Stimulated activated CD8-positive, alpha-beta memory T cell treated with anti-CD3 and anti-CD28 coated beads, Interleukin-15, amount 100 ng/mL, for 24 hours (primary cell): ENCODE results near the gene GALNT10.

Experiments
- DNase-seq: peaks from one replicate; pipeline ENCODE4 v3.0.0-alpha.2; 2020; ENCODE audit warnings: low read depth

GALNT10 gene

DNA sequence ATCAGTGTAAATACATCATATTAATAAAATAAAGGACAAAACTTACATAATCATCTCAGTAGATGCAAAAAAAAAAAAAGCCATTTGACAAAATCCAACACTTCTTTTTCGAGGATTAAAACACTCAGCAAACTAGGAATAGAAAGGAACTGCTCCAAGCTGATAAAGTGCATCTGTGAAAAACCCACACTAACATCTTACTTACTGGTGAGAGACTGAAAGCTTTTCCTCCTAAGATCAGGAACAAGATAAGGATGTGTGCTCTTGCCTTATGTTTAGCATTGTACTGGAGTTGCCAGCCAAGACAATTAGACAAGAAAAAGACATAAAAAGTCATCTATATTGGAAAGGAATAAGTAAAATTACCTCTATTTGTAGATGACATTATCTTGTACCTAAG, 135.0 kb downstream of the GALNT10 start:
- DNase-seq = no peak

DNA sequence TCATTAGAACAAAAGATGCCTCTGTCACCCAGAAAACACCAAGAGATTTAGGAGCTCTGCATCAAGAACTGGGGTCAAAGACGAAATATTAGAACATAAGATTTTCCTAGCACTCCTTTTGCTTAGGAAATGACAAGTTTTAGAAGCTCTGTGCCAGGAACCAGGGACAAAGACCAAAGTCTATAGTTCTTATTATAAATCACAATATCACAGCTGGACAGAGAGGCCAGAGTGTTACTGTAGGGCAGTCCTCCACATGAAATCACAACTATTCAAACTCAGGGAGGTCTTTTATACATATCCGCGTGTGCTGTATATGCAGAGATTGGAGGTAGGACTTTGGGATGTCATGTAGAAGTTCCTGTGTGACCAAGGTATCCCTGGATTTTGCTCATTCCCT, 138.5 kb downstream of the GALNT10 start:
- no peak for DNase-seq

DNA sequence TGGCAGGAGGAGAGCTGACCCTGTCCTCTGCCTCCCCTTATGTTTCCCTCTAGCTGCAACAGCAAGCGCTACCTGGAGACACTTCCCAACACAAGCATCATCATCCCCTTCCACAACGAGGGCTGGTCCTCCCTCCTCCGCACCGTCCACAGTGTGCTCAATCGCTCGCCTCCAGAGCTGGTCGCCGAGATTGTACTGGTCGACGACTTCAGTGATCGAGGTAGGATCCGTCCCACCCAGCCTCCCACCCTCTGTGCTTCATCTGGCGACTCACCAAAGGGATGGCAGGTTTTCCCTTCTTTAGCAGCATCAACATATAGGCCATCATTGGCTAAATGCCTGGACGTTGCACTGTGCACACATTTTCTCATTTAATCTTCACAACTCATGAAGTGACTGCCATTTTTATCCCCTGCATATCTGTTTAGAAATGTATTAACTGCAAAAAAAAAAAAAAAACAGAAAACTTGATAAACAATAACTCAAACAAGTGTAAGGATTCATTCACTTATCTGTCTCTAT, 139.0 kb downstream of the GALNT10 start:
- DNase-seq = no peak

DNA sequence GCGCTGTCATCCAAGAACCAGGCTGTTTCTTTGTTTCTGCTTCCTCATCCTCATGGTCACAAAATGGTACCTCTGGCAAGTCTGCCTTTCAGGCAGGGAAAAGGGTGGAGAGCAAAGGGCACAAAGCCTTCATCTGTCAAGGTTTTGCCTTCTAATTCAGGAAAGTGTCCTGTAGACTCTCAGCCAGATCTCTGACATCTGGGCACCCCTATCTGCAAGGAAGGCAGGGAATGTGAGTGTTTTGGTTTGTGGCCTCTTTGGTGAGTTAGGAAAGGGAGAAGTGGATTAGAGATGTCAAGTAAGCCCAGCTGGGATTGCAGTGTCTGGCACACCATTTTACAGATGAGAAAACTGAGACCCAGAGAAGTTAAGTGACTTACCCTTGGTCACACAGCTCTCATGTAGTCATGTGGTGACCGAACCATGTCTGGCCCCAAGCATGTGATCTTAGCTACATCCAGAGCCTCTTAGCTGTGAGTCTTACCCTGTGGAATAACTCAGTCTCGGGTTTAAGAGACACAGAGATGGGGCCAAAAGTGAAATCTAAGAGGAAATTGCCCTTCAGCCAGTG, 139.6 kb downstream of the GALNT10 start:
- DNase-seq = no peak

DNA sequence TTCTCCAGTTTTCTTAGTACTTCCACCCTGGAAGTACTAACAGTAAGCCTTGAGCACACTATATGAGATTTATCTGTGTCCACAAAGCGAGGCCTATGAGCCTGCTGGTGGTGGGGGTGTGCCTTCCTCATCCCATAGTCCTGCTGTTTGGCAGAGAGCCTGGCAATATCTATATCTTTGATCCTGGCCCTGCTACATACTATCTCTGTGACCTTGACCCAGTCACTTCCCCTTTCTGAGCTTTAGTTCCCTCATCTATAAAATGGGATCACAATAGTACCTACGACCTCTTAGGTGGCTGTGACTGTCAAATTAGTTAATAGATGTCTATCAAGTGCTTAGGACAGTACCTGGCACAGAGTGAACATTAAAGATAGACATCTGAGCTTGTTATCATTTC, 140.7 kb downstream of the GALNT10 start:
- DNase-seq = no peak

DNA sequence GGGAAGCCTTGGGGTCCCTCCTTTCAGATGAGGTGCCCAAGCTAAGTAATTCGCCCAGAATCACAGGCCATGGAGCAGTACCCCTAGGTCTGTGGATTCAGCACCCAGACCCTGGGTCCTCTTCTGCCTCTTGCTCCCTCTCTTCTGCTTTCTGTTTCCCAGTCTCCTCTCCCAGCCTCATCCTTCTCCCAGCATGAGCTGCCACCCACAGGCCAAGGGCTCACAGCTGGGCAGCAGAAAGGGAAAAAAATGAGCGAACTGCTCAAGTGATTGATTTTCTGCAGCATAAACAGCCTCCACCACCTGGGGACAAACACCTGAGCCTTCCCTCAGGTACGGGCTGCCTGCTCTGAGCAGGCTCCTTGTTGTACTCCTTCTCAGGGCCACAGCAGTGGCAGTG, 141.4 kb downstream of the GALNT10 start:
- DNase-seq = no peak

DNA sequence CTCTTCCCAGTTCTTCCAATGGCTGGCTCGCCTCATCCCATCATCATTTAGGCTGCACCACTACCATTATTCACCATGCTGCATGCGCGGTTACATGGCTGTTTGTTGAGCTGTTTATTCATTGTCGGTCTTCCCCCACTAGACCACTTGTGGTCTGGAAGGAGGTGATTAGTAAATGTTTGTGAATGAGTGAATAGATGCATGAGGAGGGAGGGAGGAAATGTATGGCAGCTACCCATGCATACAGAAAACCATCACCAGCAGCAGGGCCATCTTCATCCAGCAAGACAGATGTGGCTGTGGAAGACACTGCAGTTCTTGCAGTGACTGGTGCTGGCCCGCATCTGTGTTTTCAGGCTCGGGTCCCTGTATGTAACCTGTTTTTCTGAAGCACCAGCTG, 141.9 kb downstream of the GALNT10 start:
- DNase-seq = no peak

DNA sequence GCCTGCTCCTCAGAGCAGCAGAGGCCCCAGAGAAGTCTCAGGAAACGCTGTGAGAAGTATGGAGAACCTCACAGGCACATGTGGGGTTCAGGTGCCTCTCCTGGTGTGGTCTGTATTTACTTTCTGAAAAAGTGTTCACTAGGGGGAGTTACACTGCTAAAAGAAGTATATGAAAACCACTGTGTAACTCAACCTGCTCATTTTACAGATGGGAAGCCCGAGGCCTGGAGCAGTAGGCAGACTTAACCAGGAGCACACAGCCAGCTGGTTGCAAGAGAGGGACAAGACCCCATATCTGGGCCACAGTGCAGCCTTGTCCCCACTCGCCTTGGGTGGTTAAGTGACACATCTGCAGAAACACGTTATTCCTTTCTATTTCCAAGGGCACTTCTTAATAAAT, 142.5 kb downstream of the GALNT10 start:
- no peak for DNase-seq

DNA sequence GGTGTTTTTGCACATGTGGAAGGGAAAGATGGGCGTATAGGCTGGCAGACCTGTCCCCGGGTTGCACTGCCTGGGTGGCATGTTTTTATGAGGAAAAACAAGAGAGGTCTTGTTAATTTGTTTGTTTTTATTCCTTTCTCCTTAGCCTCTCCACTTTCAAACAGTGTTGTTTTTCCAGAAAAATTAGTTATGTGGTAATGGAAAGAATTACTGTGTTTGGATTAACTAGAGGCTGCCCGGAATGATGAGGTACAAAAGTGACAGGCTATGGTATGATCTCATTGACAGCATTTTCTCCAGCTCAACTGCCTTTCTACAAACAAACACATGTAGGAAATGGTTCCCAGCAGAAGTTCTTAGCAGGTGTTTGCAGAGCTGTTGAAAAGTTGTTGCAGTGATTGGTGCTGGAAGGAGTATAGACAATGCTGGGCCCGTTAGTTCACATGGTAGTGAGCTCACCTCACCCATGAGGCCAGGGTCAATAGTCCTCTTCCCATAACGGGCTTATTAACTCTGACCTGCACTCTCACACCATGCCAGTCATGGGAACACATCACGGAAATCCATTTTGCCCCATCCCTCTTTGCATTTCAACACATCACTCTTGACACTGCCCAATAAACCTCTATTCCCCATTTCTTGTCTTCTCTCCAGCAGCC, 144.0 kb downstream of the GALNT10 start:
- no peak for DNase-seq

DNA sequence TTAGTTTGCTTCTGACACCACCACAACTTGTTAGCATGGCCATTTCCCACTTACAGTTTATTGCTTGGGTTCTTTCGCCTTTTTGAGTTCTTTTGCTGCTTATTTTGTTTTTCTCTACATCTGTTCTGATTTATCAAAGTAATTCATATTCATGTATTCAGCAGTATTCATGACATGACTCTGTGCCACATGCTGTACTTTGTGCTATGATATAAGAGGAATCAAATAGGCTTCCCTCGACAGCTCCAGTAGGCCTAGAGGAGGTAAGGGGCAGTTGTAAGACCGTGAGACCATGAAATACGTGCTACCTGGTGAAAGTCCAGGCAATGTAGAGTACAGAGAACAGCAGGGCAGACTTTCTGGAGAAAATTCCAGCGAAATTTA, 144.5 kb downstream of the GALNT10 start:
- no peak for DNase-seq

DNA sequence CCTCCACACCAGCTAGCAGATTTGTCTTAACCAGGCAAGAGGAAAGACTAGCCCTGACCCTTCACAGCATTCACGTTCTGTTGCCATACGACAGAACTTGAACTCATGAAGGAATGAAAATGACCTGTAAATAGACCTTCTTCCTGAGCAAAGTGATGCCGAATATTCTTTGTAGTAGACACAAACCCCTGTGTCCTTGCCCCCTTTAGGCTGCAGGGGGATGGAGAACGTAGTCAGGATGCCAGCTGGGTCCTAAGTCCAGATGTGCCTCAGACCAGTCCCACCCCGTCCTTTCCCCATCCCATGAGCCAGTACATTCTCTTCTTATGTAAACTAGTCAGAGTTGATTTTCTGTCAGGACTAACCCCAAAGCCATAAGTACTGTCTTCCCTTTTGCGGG, 151.1 kb downstream of the GALNT10 start:
- DNase-seq = no peak

DNA sequence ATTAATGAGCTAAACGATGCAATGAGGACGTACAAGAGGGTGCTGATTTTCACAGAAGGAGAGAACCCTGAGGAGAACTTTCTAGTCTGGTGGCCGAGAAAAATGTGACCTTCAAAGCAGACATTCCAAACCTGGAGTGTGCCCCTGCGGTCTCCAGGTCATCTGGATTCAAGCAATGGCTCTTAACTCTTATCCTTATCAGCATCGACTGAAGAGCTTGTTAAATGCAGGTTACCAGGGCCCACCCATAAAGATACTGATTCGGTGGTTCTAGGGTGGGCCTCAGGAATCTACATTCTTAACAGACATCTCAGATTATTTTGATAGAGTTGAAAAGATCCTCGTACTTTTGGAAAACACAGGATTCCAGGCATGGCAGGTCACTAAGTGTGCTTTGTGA, 151.7 kb downstream of the GALNT10 start:
- DNase-seq = no peak

DNA sequence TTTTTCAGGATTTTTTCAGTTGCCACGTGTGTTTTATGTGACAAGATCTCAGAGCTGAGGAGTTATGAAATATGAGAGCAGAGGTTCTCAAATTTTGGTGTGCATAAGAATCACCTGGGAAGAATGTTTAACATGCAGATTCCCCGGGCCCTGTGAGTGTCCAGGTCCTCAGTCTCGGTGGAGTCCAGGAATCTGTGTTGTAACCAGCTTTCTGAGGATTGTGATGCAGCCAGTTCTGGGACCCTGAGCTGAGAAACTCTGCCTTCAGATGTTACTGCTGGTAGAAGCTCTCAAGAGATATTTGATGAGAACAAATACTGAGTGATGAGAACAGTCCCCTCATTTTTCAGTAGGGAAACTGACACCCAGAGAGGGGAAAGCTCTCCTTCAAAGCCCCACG, 152.4 kb downstream of the GALNT10 start:
- no peak for DNase-seq

DNA sequence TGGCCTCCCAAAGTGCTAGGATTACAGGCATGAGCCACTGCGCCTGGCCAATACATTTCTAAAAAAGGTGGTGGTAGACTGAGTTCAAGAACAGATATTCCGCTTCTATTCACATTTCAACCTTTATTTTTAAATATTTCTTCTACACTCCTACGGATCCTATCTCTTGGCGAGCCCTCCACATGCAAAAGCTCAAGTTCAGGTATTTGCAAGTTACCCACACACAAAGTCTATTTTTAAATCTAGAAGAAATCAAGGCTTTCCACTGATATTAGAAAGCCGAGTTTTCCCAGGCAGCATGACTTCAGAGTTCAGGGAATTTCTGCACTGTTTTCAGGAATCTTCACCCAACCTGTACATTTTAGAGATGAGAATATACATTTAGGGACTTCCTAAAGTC, 153.9 kb downstream of the GALNT10 start:
- no peak for DNase-seq

DNA sequence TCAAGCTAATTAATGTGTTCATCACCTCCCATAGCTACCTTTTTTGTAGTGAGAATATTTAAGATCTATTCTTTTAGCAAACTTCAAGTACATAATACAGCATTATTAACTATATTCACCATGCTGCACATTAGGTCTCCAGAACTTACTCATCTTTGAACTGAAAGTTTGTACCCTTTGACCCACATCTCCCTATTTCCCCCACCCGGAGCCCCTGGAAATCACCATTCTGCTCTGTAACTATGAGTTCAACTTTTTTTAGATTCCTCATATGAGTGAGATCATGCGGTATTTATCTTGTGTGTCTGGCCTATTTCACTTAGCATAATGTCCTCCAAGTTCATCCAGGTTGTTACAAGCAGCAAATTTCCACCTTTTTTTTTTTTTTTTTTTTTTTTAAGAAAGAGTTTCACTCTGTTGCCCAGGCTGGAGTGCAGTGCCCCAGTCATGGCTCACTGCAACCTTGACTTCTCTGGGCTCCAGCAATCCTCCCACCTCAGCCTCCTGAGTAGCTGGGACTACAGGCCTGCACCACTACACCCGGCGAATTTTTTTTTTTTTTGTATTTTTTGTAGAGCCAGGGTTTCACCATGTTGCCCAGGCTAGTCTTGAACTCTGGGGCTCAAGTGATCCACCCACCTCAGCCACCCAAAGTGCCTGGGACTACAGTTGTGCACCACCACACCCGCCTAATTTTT, 154.9 kb downstream of the GALNT10 start:
- DNase-seq = no peak

DNA sequence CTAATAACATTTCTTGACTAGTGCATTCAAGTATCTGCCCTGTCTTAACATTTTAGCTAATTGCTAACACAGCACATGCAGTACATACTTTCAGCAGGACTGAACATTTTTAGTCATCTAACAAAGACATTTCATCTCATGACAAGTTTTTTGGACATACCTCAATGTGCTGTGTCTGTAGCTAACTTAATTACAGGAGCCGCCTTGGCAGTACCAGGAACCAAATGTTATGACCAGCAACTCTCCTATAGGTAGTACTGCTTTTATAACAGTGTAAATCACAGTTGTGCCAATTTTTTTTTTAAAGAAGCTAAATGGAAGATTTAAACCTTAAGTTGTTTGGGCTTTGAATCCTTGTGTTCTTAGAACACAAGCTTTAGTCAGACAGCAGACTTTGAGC, 155.9 kb downstream of the GALNT10 start:
- no peak for DNase-seq

DNA sequence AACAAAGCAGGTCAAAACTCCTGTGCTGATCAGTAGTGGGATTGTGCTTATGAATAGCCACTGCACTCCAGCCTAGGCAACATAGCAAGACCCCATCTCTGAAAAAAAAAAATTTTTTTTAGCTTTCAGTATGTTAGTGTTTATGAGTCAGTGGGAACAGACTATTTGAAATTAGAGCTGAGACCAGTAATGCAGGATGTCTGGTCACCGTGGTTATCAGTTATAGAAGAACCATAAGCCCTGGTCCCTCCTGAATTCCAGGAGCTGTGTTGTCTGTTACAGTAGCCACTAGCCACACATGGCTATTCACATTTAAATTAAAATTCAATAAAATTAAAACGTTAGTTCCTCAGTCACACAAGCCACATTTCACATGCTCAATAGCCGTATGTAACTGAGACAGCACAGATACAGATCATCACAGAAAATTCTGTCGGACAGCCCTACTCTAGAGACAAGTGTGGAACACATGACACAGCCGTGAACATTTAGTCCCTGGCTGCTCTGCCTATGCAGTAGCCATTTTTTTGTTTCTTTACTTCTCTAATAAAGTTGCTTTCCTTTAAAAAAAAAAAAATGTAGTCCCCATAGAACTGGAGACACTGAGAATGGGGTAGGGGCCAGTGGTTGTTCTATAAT, 159.2 kb downstream of the GALNT10 start:
- no peak for DNase-seq

DNA sequence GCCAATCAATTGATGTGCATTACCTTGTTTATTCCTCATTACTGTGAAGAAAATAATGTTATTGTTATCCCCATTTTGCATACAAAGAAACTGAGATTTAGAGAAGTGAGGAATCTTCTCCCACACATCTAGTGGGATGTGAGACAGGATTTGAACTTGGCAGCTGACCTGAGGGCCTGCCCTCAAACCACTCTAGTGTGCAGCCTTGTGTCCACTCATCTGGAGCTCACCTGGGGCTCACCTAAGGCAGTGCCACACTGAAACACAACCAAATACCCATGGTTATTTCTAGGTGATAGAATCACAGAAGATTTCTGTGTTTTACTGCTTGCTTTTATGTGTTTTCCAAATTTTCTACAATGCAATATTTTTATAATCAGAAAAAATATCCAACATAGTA, 160.6 kb downstream of the GALNT10 start:
- DNase-seq = no peak

DNA sequence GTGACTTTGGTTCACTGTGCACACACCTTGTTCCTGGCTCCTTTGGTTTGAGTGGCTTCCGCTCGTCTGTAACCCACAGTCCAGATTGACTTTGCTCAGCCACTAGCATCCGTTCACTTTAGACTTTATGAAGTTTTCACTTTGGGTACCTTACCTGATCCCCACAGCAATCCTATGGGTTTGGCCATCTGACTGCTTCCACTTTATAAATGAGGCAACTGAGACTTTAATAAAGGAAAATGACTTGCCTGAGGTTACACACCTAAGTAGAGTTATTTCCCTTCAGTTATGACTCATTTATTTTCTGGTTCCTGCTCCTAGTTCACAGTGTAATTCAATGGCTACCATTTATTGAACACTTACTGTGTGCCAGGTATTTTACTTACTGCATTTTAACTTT, 161.0 kb downstream of the GALNT10 start:
- no peak for DNase-seq

DNA sequence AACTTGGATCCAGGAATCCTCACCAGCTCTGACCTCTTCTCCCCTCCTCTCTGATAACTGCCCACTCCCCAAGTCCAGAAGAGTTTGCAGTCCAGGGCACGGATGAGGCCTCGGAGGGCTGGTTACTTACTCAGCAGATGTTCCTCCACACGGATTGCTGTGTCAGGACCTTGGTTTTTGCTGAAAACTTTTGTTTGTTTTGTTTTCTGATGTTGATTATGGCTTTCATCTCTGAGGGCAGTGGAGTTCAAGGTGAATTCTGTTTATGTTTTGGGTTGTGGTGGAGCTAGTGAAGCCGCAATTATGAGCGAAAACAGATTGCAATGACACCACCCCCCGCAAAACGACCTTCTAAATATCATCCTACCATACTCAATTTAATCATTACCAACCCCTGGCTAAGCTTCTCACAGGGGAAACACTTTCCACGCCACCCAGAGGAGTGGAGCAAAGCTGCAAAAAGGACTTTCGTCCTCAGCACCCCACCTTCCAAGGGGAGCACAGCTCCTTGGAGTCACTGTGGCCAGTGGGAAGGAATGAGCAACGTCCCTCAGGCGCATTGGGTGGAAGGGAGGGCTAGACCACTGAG, 162.5 kb downstream of the GALNT10 start:
- DNase-seq = no peak

DNA sequence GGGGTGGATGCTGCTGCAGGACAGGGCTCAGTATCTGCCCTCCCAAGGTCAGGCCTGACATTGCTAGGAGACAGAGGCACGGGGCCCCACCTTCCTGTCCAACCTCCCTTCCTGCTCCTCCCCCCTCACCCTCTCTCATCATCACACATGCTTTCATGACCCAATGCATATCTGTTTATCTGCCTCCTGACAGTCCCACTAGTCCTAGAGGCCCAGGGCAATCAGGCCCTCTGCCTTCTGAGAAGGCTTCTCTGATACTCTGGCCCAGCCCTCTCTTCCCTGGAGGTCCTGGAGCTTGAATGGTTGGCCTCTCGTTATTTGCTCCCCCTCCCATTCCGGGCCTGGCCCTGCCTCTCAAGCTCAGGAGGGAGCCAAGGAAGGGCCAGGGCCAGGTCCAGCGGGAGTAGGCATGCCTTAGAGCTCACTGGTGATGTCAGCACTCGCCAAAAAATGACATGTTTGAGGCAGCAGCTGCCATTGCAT, 164.6 kb downstream of the GALNT10 start:
- DNase-seq = no peak

DNA sequence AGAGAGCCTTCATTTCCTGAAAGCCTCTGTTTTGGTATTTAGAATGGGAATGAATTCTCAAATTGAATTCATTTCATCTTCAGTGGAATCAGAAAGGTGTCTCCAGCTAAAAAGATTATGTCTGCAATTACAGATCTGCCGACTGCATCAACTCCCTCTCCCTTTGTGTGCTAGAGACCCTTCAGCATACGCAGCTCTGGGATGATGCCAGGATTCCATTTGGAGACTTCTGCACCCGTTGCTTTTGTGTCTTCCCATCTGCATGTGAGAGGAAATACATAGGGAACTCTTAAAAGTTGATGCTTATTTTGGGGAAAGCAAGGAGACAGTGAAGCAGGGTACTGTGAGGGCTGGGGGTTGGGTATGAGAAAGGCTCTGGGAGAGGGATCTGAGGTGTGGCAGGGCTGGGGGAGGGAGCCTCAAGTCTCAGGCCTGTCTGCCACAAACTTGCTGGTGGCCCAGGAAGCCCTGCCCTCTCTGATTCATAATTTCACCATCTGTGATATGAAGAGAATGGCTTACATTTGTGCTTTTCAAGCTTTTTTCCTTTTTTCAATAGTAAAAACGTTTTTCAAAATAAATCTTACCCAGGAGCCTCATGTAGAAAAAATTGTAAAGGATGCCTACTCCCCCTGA, 165.6 kb downstream of the GALNT10 start:
- no peak for DNase-seq
